GM19468 (cell line): ENCODE results near the gene PLCL1.

Source experiments
- ATAC-seq: cut with Tn5 transposase; IDR thresholded peaks from one replicate; pipeline ENCODE4 v1.9.1; 2021; ENCODE audit warnings: mild to moderate bottlenecking, moderate library complexity, moderate number of reproducible peaks; ENCODE audit not compliant: unreplicated experiment; ENCODE audit errors: extremely low read depth

The PLCL1 gene

GRCh38 chr2:198036029-198036879 lies 231.9 kb downstream of the PLCL1 start:
- ATAC-seq, result no peak

GRCh38 chr2:198040835-198041234 lies 236.4 kb downstream of the PLCL1 start:
- ATAC-seq, result no peak

- ATAC-seq, result peak; percentile 71
These were observed 237.8 kb downstream of the PLCL1 start for GRCh38 chr2:198042189-198042588.

GRCh38 chr2:198044777-198045176 lies 240.4 kb downstream of the PLCL1 start:
- no peak for ATAC-seq

- no peak for ATAC-seq
These were observed 240.8 kb downstream of the PLCL1 start for GRCh38 chr2:198045227-198045626.

GRCh38 chr2:198052741-198053140 lies 248.3 kb downstream of the PLCL1 start:
- no peak for ATAC-seq

- no peak for ATAC-seq
These were observed 248.8 kb downstream of the PLCL1 start for GRCh38 chr2:198053148-198053547.

- no peak for ATAC-seq
These were observed 249.4 kb downstream of the PLCL1 start for GRCh38 chr2:198053776-198054175.

- no peak for ATAC-seq
These were observed 249.9 kb downstream of the PLCL1 start for GRCh38 chr2:198054299-198054698.

- ATAC-seq, result no peak
These were observed 251.3 kb downstream of the PLCL1 start for GRCh38 chr2:198055716-198056115.

GRCh38 chr2:198056836-198057235 lies 252.4 kb downstream of the PLCL1 start:
- no peak for ATAC-seq

GRCh38 chr2:198059800-198060199 lies 255.4 kb downstream of the PLCL1 start:
- ATAC-seq, result no peak

GRCh38 chr2:198060277-198060676 lies 255.9 kb downstream of the PLCL1 start:
- no peak for ATAC-seq

GRCh38 chr2:198062826-198063225 lies 258.4 kb downstream of the PLCL1 start:
- ATAC-seq, result no peak

- no peak for ATAC-seq
These were observed 258.8 kb downstream of the PLCL1 start for GRCh38 chr2:198063242-198063641.

GRCh38 chr2:198065322-198065721 lies 260.9 kb downstream of the PLCL1 start:
- ATAC-seq, result no peak

- no peak for ATAC-seq
These were observed 262.2 kb downstream of the PLCL1 start for GRCh38 chr2:198066597-198066996.

- ATAC-seq, result no peak
These were observed 268.3 kb downstream of the PLCL1 start for GRCh38 chr2:198072655-198073054.

- ATAC-seq, result no peak
These were observed 268.9 kb downstream of the PLCL1 start for GRCh38 chr2:198073253-198073652.

GRCh38 chr2:198077477-198077876 lies 273.1 kb downstream of the PLCL1 start:
- no peak for ATAC-seq

GRCh38 chr2:198080879-198081765 lies 276.7 kb downstream of the PLCL1 start:
- no peak for ATAC-seq
